Measurements from ENCODE around the gene WFIKKN1. TPM values are rescaled to one million over a fixed set of nuclear protein-coding genes. Genes with fewer than 3 reads are reported as not detected.

WFIKKN1 gene
- total and polyA plus RNA-seq, 2 donors from 2014 or later, result 0.69 to 1.8 TPM

- peaks cover 0 to 4% (median 0%) of the 10 kb centered on the region in 3 donors for H3K36me3 ChIP-seq (ENCODE audit: control insufficient read depth in 2 of 3, insufficient read depth in 3 of 3, low read length in 3 of 3)
- peaks cover 0 to 4% (median 0%) of the 10 kb centered on the region in 3 donors for H3K9me3 ChIP-seq (ENCODE audit: control insufficient read depth in 2 of 3, insufficient read depth in 1 of 3, low read length in 3 of 3)
- DNase-seq (peak in 1 of 5 donors; percentile 24), FAIRE-seq (no peak)
- H3K9ac ChIP-seq (ENCODE audit: low read length in 3 of 3), result no peak overlapping the region
- TF ChIP-seq, protein P1, sequence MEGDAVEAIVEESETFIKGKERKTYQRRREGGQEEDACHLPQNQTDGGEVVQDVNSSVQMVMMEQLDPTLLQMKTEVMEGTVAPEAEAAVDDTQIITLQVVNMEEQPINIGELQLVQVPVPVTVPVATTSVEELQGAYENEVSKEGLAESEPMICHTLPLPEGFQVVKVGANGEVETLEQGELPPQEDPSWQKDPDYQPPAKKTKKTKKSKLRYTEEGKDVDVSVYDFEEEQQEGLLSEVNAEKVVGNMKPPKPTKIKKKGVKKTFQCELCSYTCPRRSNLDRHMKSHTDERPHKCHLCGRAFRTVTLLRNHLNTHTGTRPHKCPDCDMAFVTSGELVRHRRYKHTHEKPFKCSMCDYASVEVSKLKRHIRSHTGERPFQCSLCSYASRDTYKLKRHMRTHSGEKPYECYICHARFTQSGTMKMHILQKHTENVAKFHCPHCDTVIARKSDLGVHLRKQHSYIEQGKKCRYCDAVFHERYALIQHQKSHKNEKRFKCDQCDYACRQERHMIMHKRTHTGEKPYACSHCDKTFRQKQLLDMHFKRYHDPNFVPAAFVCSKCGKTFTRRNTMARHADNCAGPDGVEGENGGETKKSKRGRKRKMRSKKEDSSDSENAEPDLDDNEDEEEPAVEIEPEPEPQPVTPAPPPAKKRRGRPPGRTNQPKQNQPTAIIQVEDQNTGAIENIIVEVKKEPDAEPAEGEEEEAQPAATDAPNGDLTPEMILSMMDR (IDR thresholded peaks at IDR 0.05; ENCODE audit: borderline replicate concordance, extremely low read depth, insufficient read depth), result no peak
- no peaks in the 10 kb centered on the region for H3K27me3 ChIP-seq (ENCODE audit: control insufficient read depth, insufficient read depth, low read length)
- peaks cover 0 to 5% (median 0%) of the 10 kb centered on the region in 3 donors for H3K4me1 ChIP-seq (ENCODE audit: control insufficient read depth in 2 of 3, insufficient read depth in 2 of 3, low read depth in 1 of 3, low read length in 3 of 3)
- H3K4me3 ChIP-seq (ENCODE audit: low read length in 3 of 3), result no peak overlapping the region
- no peak overlapping the region for H3K27ac ChIP-seq (ENCODE audit: low read depth in 2 of 2, low read length in 2 of 2)
- intact Hi-C loops (cut with DNase I), result no loop called here
Measured at GRCh38 chr16:609316-609715, 21.5 kb upstream of the WFIKKN1 start.

DNA sequence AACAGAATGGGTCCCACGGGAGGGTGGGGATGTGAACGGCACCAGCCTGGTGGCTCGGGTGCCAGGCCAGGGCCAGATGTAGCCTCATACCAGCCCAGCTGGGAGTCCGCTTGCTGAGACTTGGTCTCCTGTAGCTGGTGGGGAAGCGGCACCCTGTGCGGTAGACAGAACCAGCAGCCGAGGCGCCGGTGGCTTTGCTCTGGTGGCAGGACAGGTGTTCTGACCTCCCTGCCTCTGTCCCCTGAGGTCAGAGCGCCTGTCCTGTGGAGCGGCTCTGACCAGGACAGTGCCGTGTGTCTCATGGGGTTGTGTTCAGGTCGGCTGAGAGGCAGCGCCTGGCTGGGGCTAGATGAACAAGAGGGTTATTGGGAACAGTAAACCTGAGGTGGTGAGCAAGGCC, 20.8 kb upstream of the WFIKKN1 start:
- Histone ChIP-seq H3K27ac (ENCODE audit: low read depth in 2 of 2, low read length in 2 of 2) (no peak overlapping the region), H3K4me3 (ENCODE audit: low read length in 3 of 3) (no peak overlapping the region), H3K27me3 (ENCODE audit: control insufficient read depth, insufficient read depth, low read length) (no peaks in the 10 kb centered on the region), H3K4me1 (ENCODE audit: control insufficient read depth in 2 of 3, insufficient read depth in 2 of 3, low read depth in 1 of 3, low read length in 3 of 3) (peaks cover 0 to 5% (median 0%) of the 10 kb centered on the region in 3 donors), H3K36me3 (ENCODE audit: control insufficient read depth in 2 of 3, insufficient read depth in 3 of 3, low read length in 3 of 3) (peaks cover 0 to 5% (median 4%) of the 10 kb centered on the region in 3 donors), H3K9ac (ENCODE audit: low read length in 3 of 3) (no peak overlapping the region), H3K9me3 (ENCODE audit: control insufficient read depth in 2 of 3, insufficient read depth in 1 of 3, low read length in 3 of 3) (peaks cover 0 to 3% (median 0%) of the 10 kb centered on the region in 3 donors)
- intact Hi-C loops (cut with DNase I), result no loop called here
- TF ChIP-seq, protein P1 (IDR thresholded peaks at IDR 0.05; ENCODE audit: borderline replicate concordance, extremely low read depth, insufficient read depth), result no peak
- FAIRE-seq (no peak), DNase-seq (no peak)

GRCh38 chr16:610513-611381, 20.0 kb upstream of the WFIKKN1 start:
- DNase-seq, result peak in 3 of 5 donors; percentile 60 to 86 (median 61)
- Histone ChIP-seq H3K4me1 (ENCODE audit: control insufficient read depth in 2 of 3, insufficient read depth in 2 of 3, low read depth in 1 of 3, low read length in 3 of 3) (peaks cover 0 to 5% (median 0%) of the 10 kb centered on the region in 3 donors), H3K4me3 (ENCODE audit: low read length in 3 of 3) (no peak overlapping the region), H3K9me3 (ENCODE audit: control insufficient read depth in 2 of 3, insufficient read depth in 1 of 3, low read length in 3 of 3) (no peaks in the 10 kb centered on the region), H3K27ac (ENCODE audit: low read depth in 2 of 2, low read length in 2 of 2) (peak overlapping the region in 1 of 2 donors; percentile 14), H3K9ac (ENCODE audit: low read length in 3 of 3) (no peak overlapping the region), H3K27me3 (ENCODE audit: control insufficient read depth, insufficient read depth, low read length) (no peaks in the 10 kb centered on the region), H3K36me3 (ENCODE audit: control insufficient read depth in 2 of 3, insufficient read depth in 3 of 3, low read length in 3 of 3) (peaks cover 0 to 5% (median 4%) of the 10 kb centered on the region in 3 donors)
- TF ChIP-seq, protein P1 (IDR thresholded peaks at IDR 0.05; ENCODE audit: borderline replicate concordance, extremely low read depth, insufficient read depth), result peak; percentile 75
- intact Hi-C loops (cut with DNase I), result no loop called here
- no peak for FAIRE-seq

Measured in kidney (tissue), 14 donors.